ENCODE results near the gene WDR43.

- TF ChIP-seq FOXA1 (IDR thresholded peaks at IDR 0.05) = no peak
- TF ChIP-seq, protein P1, sequence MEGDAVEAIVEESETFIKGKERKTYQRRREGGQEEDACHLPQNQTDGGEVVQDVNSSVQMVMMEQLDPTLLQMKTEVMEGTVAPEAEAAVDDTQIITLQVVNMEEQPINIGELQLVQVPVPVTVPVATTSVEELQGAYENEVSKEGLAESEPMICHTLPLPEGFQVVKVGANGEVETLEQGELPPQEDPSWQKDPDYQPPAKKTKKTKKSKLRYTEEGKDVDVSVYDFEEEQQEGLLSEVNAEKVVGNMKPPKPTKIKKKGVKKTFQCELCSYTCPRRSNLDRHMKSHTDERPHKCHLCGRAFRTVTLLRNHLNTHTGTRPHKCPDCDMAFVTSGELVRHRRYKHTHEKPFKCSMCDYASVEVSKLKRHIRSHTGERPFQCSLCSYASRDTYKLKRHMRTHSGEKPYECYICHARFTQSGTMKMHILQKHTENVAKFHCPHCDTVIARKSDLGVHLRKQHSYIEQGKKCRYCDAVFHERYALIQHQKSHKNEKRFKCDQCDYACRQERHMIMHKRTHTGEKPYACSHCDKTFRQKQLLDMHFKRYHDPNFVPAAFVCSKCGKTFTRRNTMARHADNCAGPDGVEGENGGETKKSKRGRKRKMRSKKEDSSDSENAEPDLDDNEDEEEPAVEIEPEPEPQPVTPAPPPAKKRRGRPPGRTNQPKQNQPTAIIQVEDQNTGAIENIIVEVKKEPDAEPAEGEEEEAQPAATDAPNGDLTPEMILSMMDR (IDR thresholded peaks at IDR 0.05; ENCODE audit: low read depth, low read length, missing input control) = peak; percentile 40
- TF ChIP-seq TAF1 (conservative IDR thresholded peaks at IDR 0.05) = no peak
- TF ChIP-seq RAD21 (IDR thresholded peaks at IDR 0.05) = peak in 1 of 2 donors; percentile 27
- TF ChIP-seq JUND (IDR thresholded peaks at IDR 0.05) = no peak
- no peak for TF ChIP-seq GABPA (IDR thresholded peaks at IDR 0.05 in 1 of 2, conservative IDR thresholded peaks at IDR 0.05 in 1 of 2)
- no peak for TF ChIP-seq NR2F2 (IDR thresholded peaks at IDR 0.05)
- no peak for TF ChIP-seq RXRA (IDR thresholded peaks at IDR 0.05)
- TF ChIP-seq YY1 (IDR thresholded peaks at IDR 0.05) = no peak
- TF ChIP-seq ZBTB33 (IDR thresholded peaks at IDR 0.05) = no peak
- no peak for TF ChIP-seq REST (IDR thresholded peaks at IDR 0.05)
- TF ChIP-seq MAX (IDR thresholded peaks at IDR 0.05) = no peak
- no peak for TF ChIP-seq ATF3 (IDR thresholded peaks at IDR 0.05)
Measured at GRCh38 chr2:28956415-28956826, 62.0 kb downstream of the WDR43 start.

Data from liver (tissue), 3 donors.